ENCODE data around the gene PEA15.

DNA sequence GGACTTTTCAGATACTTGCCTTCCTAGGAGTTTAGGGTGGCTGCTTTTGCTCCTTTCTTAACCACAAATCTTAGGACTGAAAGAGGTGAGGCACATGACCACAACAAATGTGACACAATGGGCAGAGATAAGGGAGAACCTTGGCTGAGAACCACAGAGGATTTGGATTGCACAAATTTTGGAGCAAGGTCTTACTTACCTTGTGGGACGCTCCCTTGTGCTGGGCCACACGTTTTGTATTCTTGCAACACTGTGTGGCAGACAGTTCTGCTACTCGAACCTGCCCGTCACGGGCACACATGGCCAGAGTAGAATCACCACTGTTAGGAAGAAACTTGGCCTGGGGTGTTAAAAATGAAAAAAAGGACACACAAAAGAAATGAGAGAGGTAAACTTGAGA is 33.2 kb downstream of the PEA15 start:
- TF ChIP-seq CTCF (IDR thresholded peaks at IDR 0.05 in 2 of 3, conservative IDR thresholded peaks at IDR 0.05 in 1 of 3; ENCODE audit: borderline replicate concordance in 1 of 3, insufficient read depth in 1 of 3, low read depth in 2 of 3, low read length in 2 of 3): no peak
- no peak for TF ChIP-seq POLR2AphosphoS5 (IDR thresholded peaks at IDR 0.05; ENCODE audit: low read depth, low read length)
- TF ChIP-seq, protein P1, sequence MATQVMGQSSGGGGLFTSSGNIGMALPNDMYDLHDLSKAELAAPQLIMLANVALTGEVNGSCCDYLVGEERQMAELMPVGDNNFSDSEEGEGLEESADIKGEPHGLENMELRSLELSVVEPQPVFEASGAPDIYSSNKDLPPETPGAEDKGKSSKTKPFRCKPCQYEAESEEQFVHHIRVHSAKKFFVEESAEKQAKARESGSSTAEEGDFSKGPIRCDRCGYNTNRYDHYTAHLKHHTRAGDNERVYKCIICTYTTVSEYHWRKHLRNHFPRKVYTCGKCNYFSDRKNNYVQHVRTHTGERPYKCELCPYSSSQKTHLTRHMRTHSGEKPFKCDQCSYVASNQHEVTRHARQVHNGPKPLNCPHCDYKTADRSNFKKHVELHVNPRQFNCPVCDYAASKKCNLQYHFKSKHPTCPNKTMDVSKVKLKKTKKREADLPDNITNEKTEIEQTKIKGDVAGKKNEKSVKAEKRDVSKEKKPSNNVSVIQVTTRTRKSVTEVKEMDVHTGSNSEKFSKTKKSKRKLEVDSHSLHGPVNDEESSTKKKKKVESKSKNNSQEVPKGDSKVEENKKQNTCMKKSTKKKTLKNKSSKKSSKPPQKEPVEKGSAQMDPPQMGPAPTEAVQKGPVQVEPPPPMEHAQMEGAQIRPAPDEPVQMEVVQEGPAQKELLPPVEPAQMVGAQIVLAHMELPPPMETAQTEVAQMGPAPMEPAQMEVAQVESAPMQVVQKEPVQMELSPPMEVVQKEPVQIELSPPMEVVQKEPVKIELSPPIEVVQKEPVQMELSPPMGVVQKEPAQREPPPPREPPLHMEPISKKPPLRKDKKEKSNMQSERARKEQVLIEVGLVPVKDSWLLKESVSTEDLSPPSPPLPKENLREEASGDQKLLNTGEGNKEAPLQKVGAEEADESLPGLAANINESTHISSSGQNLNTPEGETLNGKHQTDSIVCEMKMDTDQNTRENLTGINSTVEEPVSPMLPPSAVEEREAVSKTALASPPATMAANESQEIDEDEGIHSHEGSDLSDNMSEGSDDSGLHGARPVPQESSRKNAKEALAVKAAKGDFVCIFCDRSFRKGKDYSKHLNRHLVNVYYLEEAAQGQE (IDR thresholded peaks at IDR 0.05; ENCODE audit: low read depth): no peak
- no peak for TF ChIP-seq EGR1 (IDR thresholded peaks at IDR 0.05; ENCODE audit: low read depth)
- no peak for TF ChIP-seq SIN3A (IDR thresholded peaks at IDR 0.05; ENCODE audit: low read depth)
- no peak for TF ChIP-seq EZH2 (IDR thresholded peaks at IDR 0.05)
